ENCODE measurements around the gene TMPRSS3. TPM values are rescaled to one million over a fixed set of nuclear protein-coding genes. Genes with fewer than 3 reads are reported as not detected.

The TMPRSS3 gene
- total RNA-seq, 2 donors from 2014 or later = 0.27 to 0.34 TPM

GRCh38 chr21:42353623-42354022 is 42.2 kb downstream of the TMPRSS3 start:
- intact Hi-C loops (cut with DNase I) = no loop called here

GRCh38 chr21:42352441-42353095 is 43.3 kb downstream of the TMPRSS3 start:
- no peak overlapping the region for H3K27ac ChIP-seq
- H3K9me3 ChIP-seq = no peaks in the 10 kb centered on the region
- H3K4me3 ChIP-seq = no peak overlapping the region
- DNase-seq (ENCODE audit: low spot score) = no peak
- TF ChIP-seq CTCF (IDR thresholded peaks at IDR 0.05) (no peak), POLR2A (IDR thresholded peaks at IDR 0.05) (no peak), POLR2AphosphoS5 (IDR thresholded peaks at IDR 0.05) (no peak)
- H3K36me3 ChIP-seq = no peaks in the 10 kb centered on the region
- no peaks in the 10 kb centered on the region for H3K4me1 ChIP-seq (replicated peaks)
- 89% methylated on average over 14 of the region's 14 CpGs for WGBS
- intact Hi-C loops (cut with DNase I) = no loop called here
- H3K27me3 ChIP-seq (replicated peaks; ENCODE audit: insufficient read depth) = no peaks in the 10 kb centered on the region

More at GRCh38 chr21:42353623-42354022, 42.2 kb downstream of the TMPRSS3 start:
- Histone ChIP-seq H3K27ac (no peak overlapping the region), H3K9me3 (no peaks in the 10 kb centered on the region), H3K4me1 (replicated peaks) (no peaks in the 10 kb centered on the region), H3K27me3 (replicated peaks; ENCODE audit: insufficient read depth) (no peaks in the 10 kb centered on the region), H3K4me3 (no peak overlapping the region), H3K36me3 (no peaks in the 10 kb centered on the region)
- WGBS = 89% methylated on average over 5 of the region's 5 CpGs
- DNase-seq (ENCODE audit: low spot score) = no peak
- no peak for TF ChIP-seq POLR2AphosphoS5 (IDR thresholded peaks at IDR 0.05)
- no peak for TF ChIP-seq POLR2A (IDR thresholded peaks at IDR 0.05)
- TF ChIP-seq CTCF (IDR thresholded peaks at IDR 0.05) = no peak

GRCh38 chr21:42351626-42352440 is 44.0 kb downstream of the TMPRSS3 start:
- no peaks in the 10 kb centered on the region for H3K4me1 ChIP-seq (replicated peaks)
- H3K36me3 ChIP-seq = no peaks in the 10 kb centered on the region
- H3K9me3 ChIP-seq = no peaks in the 10 kb centered on the region
- intact Hi-C loops (cut with DNase I) = no loop called here
- 86% methylated on average over 11 of the region's 11 CpGs for WGBS
- no peak for TF ChIP-seq POLR2A (IDR thresholded peaks at IDR 0.05)
- no peak for TF ChIP-seq CTCF (IDR thresholded peaks at IDR 0.05)
- no peak for TF ChIP-seq POLR2AphosphoS5 (IDR thresholded peaks at IDR 0.05)
- DNase-seq (ENCODE audit: low spot score) = no peak
- no peak overlapping the region for H3K27ac ChIP-seq
- H3K4me3 ChIP-seq = no peak overlapping the region
- no peaks in the 10 kb centered on the region for H3K27me3 ChIP-seq (replicated peaks; ENCODE audit: insufficient read depth)

GRCh38 chr21:42350927-42351426 is 44.9 kb downstream of the TMPRSS3 start, which contains the start of gene TFF2:
TFF2 (minus strand) TSS chr21:42350994; CDS start chr21:42350957, 37 bp downstream.
- H3K9me3 ChIP-seq = no peaks in the 10 kb centered on the region
- TF ChIP-seq CTCF (IDR thresholded peaks at IDR 0.05) (no peak), POLR2AphosphoS5 (IDR thresholded peaks at IDR 0.05) (no peak), POLR2A (IDR thresholded peaks at IDR 0.05) (no peak)
- intact Hi-C loops (cut with DNase I) = no loop called here
- no peak within 1 kb of the TSS for H3K4me3 ChIP-seq
- no peak within 1 kb of the TSS for H3K27ac ChIP-seq
- no peaks in the 10 kb centered on the region for H3K27me3 ChIP-seq (replicated peaks; ENCODE audit: insufficient read depth)
- no peaks in the 10 kb centered on the region for H3K36me3 ChIP-seq
- DNase-seq (ENCODE audit: low spot score) = no peak
- 52% methylated on average over 13 of the region's 13 CpGs for WGBS
- H3K4me1 ChIP-seq (replicated peaks) = no peaks in the 10 kb centered on the region
